Stomach (tissue), 9 donors: Measurements from ENCODE around the gene MACROH2A1. TPM values are rescaled to one million over a fixed set of nuclear protein-coding genes. Genes with fewer than 3 reads are reported as not detected.
A peak's percentile ranks its signal among the peaks of the same experiment; 100 is the strongest.

Source experiments
- DNase-seq, 2 donors: peaks; one replicate each; pipeline versions ENCODE4 v3.0.0 to v3.0.0-alpha.2; 2013 to 2019
- H3K27ac ChIP-seq, 5 donors: fragments of 200-600 bp in 4 of 5; sonication (generic) in 4 of 5; one replicate each; pipeline ENCODE4 v1.5.1; 2013 to 2019; ENCODE audit warnings: mild to moderate bottlenecking in 1 of 5, moderate library complexity in 1 of 5
- H3K27me3 ChIP-seq, 3 donors: fragments of 200-600 bp; sonication (generic); one replicate each; pipeline ENCODE4 v1.5.1; 2017 to 2019; ENCODE audit warnings: mixed run types in 1 of 3
- H3K36me3 ChIP-seq, 4 donors: fragments of 200-600 bp; sonication (generic); 1 replicate in 3 of 4; 2 replicates in 1 of 4; pipeline ENCODE4 v1.5.1; 2016 to 2019
- H3K4me1 ChIP-seq, 4 donors: fragments of 200-600 bp; sonication (generic); one replicate each; pipeline ENCODE4 v1.5.1; 2016 to 2019
- H3K4me3 ChIP-seq, 4 donors: fragments of 200-600 bp; sonication (generic) in 3 of 4; one replicate each; pipeline ENCODE4 v1.5.1; 2016 to 2019; ENCODE audit warnings: mild to moderate bottlenecking in 1 of 4
- H3K9me3 ChIP-seq, 4 donors: fragments of 200-600 bp; sonication (generic); one replicate each; pipeline ENCODE4 v1.5.1; 2016 to 2019
- CTCF ChIP-seq, 7 experiments: fragments of 450-650 bp in 4 of 7; fragments of 200-600 bp in 3 of 7; sonication (generic) in 3 of 7; IDR thresholded peaks; one replicate each; pipeline ENCODE4 v1.5.1; 2016 to 2019; ENCODE audit warnings: antibody characterized with exemption in 7 of 7, control low read depth in 2 of 7, mild to moderate bottlenecking in 1 of 7
- EP300 ChIP-seq: sonication (generic); formaldehyde crosslinking; IDR thresholded peaks from one replicate; pipeline ENCODE4 v1.6.1; 2017; ENCODE audit warnings: antibody characterized with exemption
- POLR2A ChIP-seq, 4 donors: fragments of 450-650 bp; IDR thresholded peaks; one replicate each; pipeline ENCODE4 v1.6.1; 2016; ENCODE audit warnings: antibody characterized with exemption in 4 of 4, control low read depth in 2 of 4, mild to moderate bottlenecking in 1 of 4, moderate library complexity in 1 of 4
- POLR2AphosphoS5 ChIP-seq, 3 donors: sonication (generic); formaldehyde crosslinking; IDR thresholded peaks; one replicate each; pipeline ENCODE4 v1.6.1; 2016; ENCODE audit warnings: antibody characterized with exemption in 3 of 3
- WGBS, 5 donors: extraction: QIAGEN DNeasy Blood & Tissue Kit in 3 of 5; methylation state at CpG; one replicate each; pipeline versions ENCODE4 v1.1.5 to v1.1.7; 2013 to 2018; 5-methylcytosine and 5-hydroxymethylcytosine counted together
- intact Hi-C: fragments of 100-400 bp; cut with DNase I; formaldehyde crosslinking; loops from one replicate; pipeline ENCODE4 v1.15.1; 2023; ENCODE audit warnings: low total_unique reads
- polyA plus RNA-seq, 3 donors: library from polyadenylated mRNA; stranded (reverse); fragments of 200-250 nt; gene quantifications; one replicate each; pipeline ENCODE4 v1.2.3, GENCODE V29; 2013
- total RNA-seq, 5 donors: library from RNA; depleted of rRNA; stranded (reverse); fragments of >200 nt; gene quantifications; one replicate each; pipeline versions ENCODE4 v1.1.0 to v1.2.3, GENCODE V29; 2014 to 2016
- donor health status: healthy with polysubstance abuse.
- donor health status: Bipolar disorder and iron deficiency.
- donor health status: healthy.

The MACROH2A1 gene
- total and polyA plus RNA-seq, 8 donors: 77.1 to 206 (median 150) TPM

GRCh38 chr5:135331612-135332011 is 67.4 kb downstream of the MACROH2A1 start:
- TF ChIP-seq CTCF (IDR thresholded peaks at IDR 0.05) (no peak), POLR2A (IDR thresholded peaks at IDR 0.05) (no peak), EP300 (no peak), POLR2AphosphoS5 (IDR thresholded peaks at IDR 0.05) (no peak)
- no peaks in the 10 kb centered on the region for H3K9me3 ChIP-seq
- intact Hi-C loops: loop anchor here (10.0 kb wide), 1 partner anchor 137 kb away; no protein-coding TSS in a partner anchor
- no peak for DNase-seq
- H3K36me3 ChIP-seq: peaks cover 22 to 61% (median 51%) of the 10 kb centered on the region in 4 donors
- peaks cover 8 to 60% (median 37%) of the 10 kb centered on the region in 4 donors for H3K4me1 ChIP-seq
- 80 to 88% (median 84%) methylated on average over 3 of the region's 3 CpGs for WGBS, 5 donors
- peak overlapping the region in 1 of 5 donors; percentile 21 for H3K27ac ChIP-seq
- no peak overlapping the region for H3K4me3 ChIP-seq
- no peaks in the 10 kb centered on the region for H3K27me3 ChIP-seq

- peaks cover 8 to 52% (median 31%) of the 10 kb centered on the region in 4 donors for H3K4me1 ChIP-seq
- peaks cover 18 to 53% (median 42%) of the 10 kb centered on the region in 4 donors for H3K36me3 ChIP-seq
- TF ChIP-seq POLR2A (IDR thresholded peaks at IDR 0.05) (no peak), POLR2AphosphoS5 (IDR thresholded peaks at IDR 0.05) (no peak), CTCF (IDR thresholded peaks at IDR 0.05) (no peak), EP300 (no peak)
- 53 to 67% (median 57%) methylated on average over 3 of the region's 3 CpGs for WGBS, 5 donors
- DNase-seq: no peak
- intact Hi-C loops: loop anchor here (10.0 kb wide), 1 partner anchor 136 kb away; no protein-coding TSS in a partner anchor
- no peaks in the 10 kb centered on the region for H3K27me3 ChIP-seq
- peak overlapping the region in 1 of 5 donors; percentile 21 for H3K27ac ChIP-seq
- H3K4me3 ChIP-seq: no peak overlapping the region
- H3K9me3 ChIP-seq: no peaks in the 10 kb centered on the region
Measured at GRCh38 chr5:135330798-135331096, 68.3 kb downstream of the MACROH2A1 start.

- Histone ChIP-seq H3K9me3 (no peaks in the 10 kb centered on the region), H3K27ac (no peak overlapping the region), H3K4me1 (peaks cover 8 to 46% (median 27%) of the 10 kb centered on the region in 4 donors), H3K36me3 (peaks cover 13 to 47% (median 37%) of the 10 kb centered on the region in 4 donors), H3K4me3 (no peak overlapping the region), H3K27me3 (no peaks in the 10 kb centered on the region)
- DNase-seq: peak in 1 of 2 donors; percentile 62
- no peak for TF ChIP-seq POLR2A (IDR thresholded peaks at IDR 0.05)
- TF ChIP-seq EP300: no peak
- TF ChIP-seq CTCF (IDR thresholded peaks at IDR 0.05): no peak
- WGBS, 5 donors: 56 to 68% (median 67%) methylated on average over 16 to 18 of the region's 18 CpGs
- intact Hi-C loops: loop anchor here (10.0 kb wide), 1 partner anchor 135 kb away; no protein-coding TSS in a partner anchor
Measured at GRCh38 chr5:135329913-135330797, 68.9 kb downstream of the MACROH2A1 start.

- no peak overlapping the region for H3K27ac ChIP-seq
- 89 to 95% (median 92%) methylated on average over 16 of the region's 16 CpGs for WGBS, 5 donors
- H3K9me3 ChIP-seq: no peaks in the 10 kb centered on the region
- intact Hi-C loops: no loop called here
- peaks cover 8 to 38% (median 29%) of the 10 kb centered on the region in 4 donors for H3K36me3 ChIP-seq
- no peaks in the 10 kb centered on the region for H3K27me3 ChIP-seq
- H3K4me1 ChIP-seq: peaks cover 8 to 40% (median 23%) of the 10 kb centered on the region in 4 donors
- TF ChIP-seq POLR2AphosphoS5 (IDR thresholded peaks at IDR 0.05) (no peak), POLR2A (IDR thresholded peaks at IDR 0.05) (no peak), EP300 (no peak), CTCF (IDR thresholded peaks at IDR 0.05) (no peak)
- DNase-seq: no peak
- H3K4me3 ChIP-seq: no peak overlapping the region
Measured at GRCh38 chr5:135329066-135329912, 69.7 kb downstream of the MACROH2A1 start.
